ENCODE data around the gene HMGXB3. TPM values are rescaled to one million over a fixed set of nuclear protein-coding genes. Genes with fewer than 3 reads are reported as not detected.
"Not testable (repeated sequence)": the region's sequence is repeated elsewhere in the genome, so short reads cannot be mapped to it uniquely, and the experiment has no call there.

Gene HMGXB3
- polyA plus RNA-seq, 6 donors from 2014 or later, result 3.8 to 16.7 (median 9.0) TPM

- no peak for ATAC-seq (ENCODE audit: low read depth in 2 of 2)
- Mint-ChIP-seq H3K27ac (no peak overlapping the region), H3K9me3 (peaks cover 0 to 13% (median 2%) of the 10 kb centered on the region in 7 donors), H3K4me3 (no peak overlapping the region), H3K4me1 (no peaks in the 10 kb centered on the region), H3K27me3 (no peaks in the 10 kb centered on the region), H3K36me3 (peaks cover 36 to 57% of the 10 kb centered on the region in 2 donors)
- no peak for DNase-seq
Measured at GRCh38 chr5:150017226-150018005, 16.9 kb downstream of the HMGXB3 start.

- H3K27me3 Mint-ChIP-seq, result no peaks in the 10 kb centered on the region
- H3K27ac Mint-ChIP-seq, result peak overlapping the region in 3 of 6 donors; percentile 28 to 78 (median 58)
- H3K36me3 Mint-ChIP-seq, result peaks cover 34 to 43% of the 10 kb centered on the region in 2 donors
- H3K4me1 Mint-ChIP-seq, result no peaks in the 10 kb centered on the region
- no peak overlapping the region for H3K4me3 Mint-ChIP-seq
- DNase-seq (no peak), ATAC-seq (ENCODE audit: low read depth in 2 of 2) (no peak)
- H3K9me3 Mint-ChIP-seq, result peaks cover 0 to 13% (median 2%) of the 10 kb centered on the region in 7 donors
Measured at GRCh38 chr5:150020249-150020648, 19.7 kb downstream of the HMGXB3 start.

GRCh38 chr5:150021491-150022157 is 21.1 kb downstream of the HMGXB3 start:
- no peak for ATAC-seq (ENCODE audit: low read depth in 2 of 2)
- H3K36me3 Mint-ChIP-seq, result peaks cover 29 to 38% of the 10 kb centered on the region in 2 donors
- peak overlapping the region in 2 of 6 donors; percentile 6 to 30 for H3K27ac Mint-ChIP-seq
- H3K9me3 Mint-ChIP-seq, result peaks cover 0 to 2% (median 0%) of the 10 kb centered on the region in 7 donors
- no peaks in the 10 kb centered on the region for H3K4me1 Mint-ChIP-seq
- no peaks in the 10 kb centered on the region for H3K27me3 Mint-ChIP-seq
- H3K4me3 Mint-ChIP-seq, result no peak overlapping the region
- no peak for DNase-seq

GRCh38 chr5:150022158-150022531 is 21.6 kb downstream of the HMGXB3 start:
- H3K9me3 Mint-ChIP-seq, result no peaks in the 10 kb centered on the region
- H3K36me3 Mint-ChIP-seq, result peaks cover 33 to 37% of the 10 kb centered on the region in 2 donors
- no peak for DNase-seq
- no peak overlapping the region for H3K4me3 Mint-ChIP-seq
- H3K27me3 Mint-ChIP-seq, result no peaks in the 10 kb centered on the region
- H3K27ac Mint-ChIP-seq, result no peak overlapping the region
- ATAC-seq (ENCODE audit: low read depth in 2 of 2), result no peak
- no peaks in the 10 kb centered on the region for H3K4me1 Mint-ChIP-seq

- DNase-seq (no peak), ATAC-seq (ENCODE audit: low read depth in 2 of 2) (no peak)
- Mint-ChIP-seq H3K27me3 (no peaks in the 10 kb centered on the region), H3K4me3 (no peak overlapping the region), H3K27ac (no peak overlapping the region), H3K4me1 (no peaks in the 10 kb centered on the region), H3K36me3 (peaks cover 33 to 37% of the 10 kb centered on the region in 2 donors), H3K9me3 (no peaks in the 10 kb centered on the region)
Measured at GRCh38 chr5:150022681-150023080, 22.1 kb downstream of the HMGXB3 start.

GRCh38 chr5:150023136-150023535 is 22.6 kb downstream of the HMGXB3 start:
- Mint-ChIP-seq H3K4me1 (no peaks in the 10 kb centered on the region), H3K9me3 (no peaks in the 10 kb centered on the region), H3K27ac (no peak overlapping the region), H3K27me3 (no peaks in the 10 kb centered on the region), H3K36me3 (peaks cover 33 to 41% of the 10 kb centered on the region in 2 donors), H3K4me3 (no peak overlapping the region)
- ATAC-seq (ENCODE audit: low read depth in 2 of 2), result no peak
- DNase-seq, result no peak

- peaks cover 27 to 36% of the 10 kb centered on the region in 2 donors for H3K36me3 Mint-ChIP-seq
- no peak overlapping the region for H3K27ac Mint-ChIP-seq
- H3K4me3 Mint-ChIP-seq, result peak overlapping the region in 1 of 8 donors; percentile 12
Measured at GRCh38 chr5:150024346-150024984, 23.9 kb downstream of the HMGXB3 start.

GRCh38 chr5:150026682-150027172 is 26.2 kb downstream of the HMGXB3 start:
- H3K4me3 Mint-ChIP-seq, result no peak overlapping the region
- H3K27me3 Mint-ChIP-seq, result no peaks in the 10 kb centered on the region
- no peak for ATAC-seq (ENCODE audit: low read depth in 2 of 2)
- H3K27ac Mint-ChIP-seq, result no peak overlapping the region
- H3K9me3 Mint-ChIP-seq, result no peaks in the 10 kb centered on the region
- no peak for DNase-seq
- H3K36me3 Mint-ChIP-seq, result peaks cover 25 to 36% of the 10 kb centered on the region in 2 donors
- peaks cover 0 to 3% (median 0%) of the 10 kb centered on the region in 3 donors for H3K4me1 Mint-ChIP-seq

More at GRCh38 chr5:150024346-150024984, 23.9 kb downstream of the HMGXB3 start:
- H3K4me1 Mint-ChIP-seq, result peaks cover 0 to under 1% (median 0%) of the 10 kb centered on the region in 3 donors
- DNase-seq (no peak), ATAC-seq (ENCODE audit: low read depth in 2 of 2) (no peak)
- no peaks in the 10 kb centered on the region for H3K9me3 Mint-ChIP-seq
- H3K27me3 Mint-ChIP-seq, result no peaks in the 10 kb centered on the region

GRCh38 chr5:150028047-150028446 is 27.5 kb downstream of the HMGXB3 start:
- not testable (repeated sequence) for H3K4me3 Mint-ChIP-seq

GRCh38 chr5:150033334-150033733 is 32.8 kb downstream of the HMGXB3 start:
- Mint-ChIP-seq H3K27me3 (no peaks in the 10 kb centered on the region), H3K9me3 (no peaks in the 10 kb centered on the region), H3K36me3 (peaks cover 50 to 52% of the 10 kb centered on the region in 2 donors), H3K27ac (peak overlapping the region in 2 of 6 donors; percentile 16 to 75), H3K4me1 (peaks cover 12 to 29% (median 25%) of the 10 kb centered on the region in 3 donors), H3K4me3 (no peak overlapping the region)
- ATAC-seq (ENCODE audit: low read depth in 2 of 2) (no peak), DNase-seq (no peak)

More at GRCh38 chr5:150028047-150028446, 27.5 kb downstream of the HMGXB3 start:
- not testable (repeated sequence) for H3K9me3 Mint-ChIP-seq; DNase-seq; H3K4me1 Mint-ChIP-seq; H3K27ac Mint-ChIP-seq; ATAC-seq (ENCODE audit: low read depth in 2 of 2); H3K27me3 Mint-ChIP-seq
- peaks cover 29 to 43% of the 10 kb centered on the region in 2 donors for H3K36me3 Mint-ChIP-seq

- Mint-ChIP-seq H3K9me3 (no peaks in the 10 kb centered on the region), H3K27ac (peak overlapping the region in 1 of 6 donors; percentile 36), H3K4me1 (peaks cover 12 to 30% (median 25%) of the 10 kb centered on the region in 3 donors), H3K4me3 (no peak overlapping the region), H3K27me3 (no peaks in the 10 kb centered on the region), H3K36me3 (peaks cover 50 to 57% of the 10 kb centered on the region in 2 donors)
- DNase-seq (no peak), ATAC-seq (ENCODE audit: low read depth in 2 of 2) (no peak)
Measured at GRCh38 chr5:150034662-150035061, 34.1 kb downstream of the HMGXB3 start.

GRCh38 chr5:150035139-150035895 is 34.8 kb downstream of the HMGXB3 start:
- peak; percentile 35 for DNase-seq
- H3K4me1 Mint-ChIP-seq, result peaks cover 12 to 30% (median 25%) of the 10 kb centered on the region in 3 donors
- H3K9me3 Mint-ChIP-seq, result no peaks in the 10 kb centered on the region
- H3K27ac Mint-ChIP-seq, result peak overlapping the region; percentile 21 to 50 (median 42)
- peaks cover 54 to 56% of the 10 kb centered on the region in 2 donors for H3K36me3 Mint-ChIP-seq
- no peak overlapping the region for H3K4me3 Mint-ChIP-seq
- H3K27me3 Mint-ChIP-seq, result no peaks in the 10 kb centered on the region
- peak; percentile 85 to 94 for ATAC-seq (ENCODE audit: low read depth in 2 of 2)

- DNase-seq (no peak), ATAC-seq (ENCODE audit: low read depth in 2 of 2) (no peak)
- Mint-ChIP-seq H3K27ac (no peak overlapping the region), H3K36me3 (peaks cover 55 to 60% of the 10 kb centered on the region in 2 donors), H3K27me3 (no peaks in the 10 kb centered on the region), H3K4me3 (no peak overlapping the region), H3K4me1 (peaks cover 12 to 30% (median 25%) of the 10 kb centered on the region in 3 donors), H3K9me3 (no peaks in the 10 kb centered on the region)
Measured at GRCh38 chr5:150036513-150036912, 36.0 kb downstream of the HMGXB3 start.
